NT2/D1 (cell line): ENCODE results near the gene PAOX.

ENCODE experiments used
- DNase-seq: peaks from one replicate; pipeline ENCODE4 v3.0.0-alpha.2; 2011; ENCODE audit warnings: low read depth, low spot score
- H3K27me3 ChIP-seq: 2 replicates; pipeline ENCODE4 v1.6.0; 2011; ENCODE audit warnings: mild to moderate bottlenecking; ENCODE audit not compliant: insufficient read length, insufficient read depth
- H3K36me3 ChIP-seq: 2 replicates; pipeline ENCODE4 v1.6.1; 2011; ENCODE audit warnings: mild to moderate bottlenecking, low read length, mixed read lengths; ENCODE audit not compliant: insufficient read depth, insufficient read length
- H3K4me1 ChIP-seq: 2 replicates; pipeline ENCODE4 v1.5.1; 2011; ENCODE audit not compliant: insufficient read depth, insufficient read length
- H3K4me3 ChIP-seq: 2 replicates; pipeline ENCODE4 v1.5.1; 2011; ENCODE audit warnings: low read depth; ENCODE audit not compliant: insufficient read length
- H3K9ac ChIP-seq: 2 replicates; pipeline ENCODE4 v1.6.0; 2011; ENCODE audit warnings: low read depth; ENCODE audit not compliant: insufficient read length
- H3K9me3 ChIP-seq: 2 replicates; pipeline ENCODE4 v1.5.1; 2011; ENCODE audit warnings: mild to moderate bottlenecking, low read length; ENCODE audit not compliant: insufficient read depth
- SUZ12 ChIP-seq: IDR thresholded peaks from 2 replicates; pipeline ENCODE4 v1.6.1; 2011; ENCODE audit not compliant: insufficient read length, insufficient read depth; ENCODE audit errors: extremely low read depth
- YY1 ChIP-seq: IDR thresholded peaks from 2 replicates; pipeline ENCODE4 v1.6.1; 2011; ENCODE audit not compliant: insufficient read length, insufficient read depth
- ZNF274 ChIP-seq: IDR thresholded peaks from 2 replicates; pipeline ENCODE4 v1.6.1; 2011; ENCODE audit warnings: mild to moderate bottlenecking, low read depth, low read length

Gene PAOX

GRCh38 chr10:133344236-133344635, 34.8 kb upstream of the PAOX start:
- no peak for TF ChIP-seq YY1
- TF ChIP-seq ZNF274: no peak
- no peak for TF ChIP-seq SUZ12

GRCh38 chr10:133346413-133346812, 32.6 kb upstream of the PAOX start:
- no peaks in the 10 kb centered on the region for H3K36me3 ChIP-seq
- no peak overlapping the region for H3K9ac ChIP-seq
- peaks cover 15% of the 10 kb centered on the region for H3K4me1 ChIP-seq
- no peaks in the 10 kb centered on the region for H3K27me3 ChIP-seq
- TF ChIP-seq ZNF274 (no peak), SUZ12 (no peak), YY1 (no peak)
- no peak for DNase-seq
- no peaks in the 10 kb centered on the region for H3K9me3 ChIP-seq
- H3K4me3 ChIP-seq: no peak overlapping the region

More at GRCh38 chr10:133344236-133344635, 34.8 kb upstream of the PAOX start:
- Histone ChIP-seq H3K9me3 (no peaks in the 10 kb centered on the region), H3K36me3 (no peaks in the 10 kb centered on the region), H3K4me1 (peaks cover 9% of the 10 kb centered on the region), H3K27me3 (peaks cover 9% of the 10 kb centered on the region), H3K9ac (no peak overlapping the region), H3K4me3 (no peak overlapping the region)
- no peak for DNase-seq

- DNase-seq: no peak
- no peaks in the 10 kb centered on the region for H3K36me3 ChIP-seq
- peaks cover 15% of the 10 kb centered on the region for H3K4me1 ChIP-seq
- no peak overlapping the region for H3K9ac ChIP-seq
- no peaks in the 10 kb centered on the region for H3K27me3 ChIP-seq
- H3K9me3 ChIP-seq: no peaks in the 10 kb centered on the region
- TF ChIP-seq SUZ12: no peak
- no peak overlapping the region for H3K4me3 ChIP-seq
Observed at GRCh38 chr10:133347710-133348517, 31.1 kb upstream of the PAOX start.

GRCh38 chr10:133349160-133349568, 29.9 kb upstream of the PAOX start:
- Histone ChIP-seq H3K9ac (no peak overlapping the region), H3K4me3 (no peak overlapping the region), H3K36me3 (peaks cover 8% of the 10 kb centered on the region), H3K27me3 (no peaks in the 10 kb centered on the region), H3K4me1 (peaks cover 11% of the 10 kb centered on the region), H3K9me3 (no peaks in the 10 kb centered on the region)
- TF ChIP-seq SUZ12: no peak
- no peak for TF ChIP-seq ZNF274
- TF ChIP-seq YY1: no peak
- DNase-seq: no peak

GRCh38 chr10:133349577-133350011, 29.5 kb upstream of the PAOX start:
- H3K36me3 ChIP-seq: peaks cover 13% of the 10 kb centered on the region
- no peaks in the 10 kb centered on the region for H3K27me3 ChIP-seq
- TF ChIP-seq YY1 (no peak), SUZ12 (no peak), ZNF274 (no peak)
- DNase-seq: no peak
- no peak overlapping the region for H3K4me3 ChIP-seq
- peaks cover 11% of the 10 kb centered on the region for H3K4me1 ChIP-seq
- H3K9ac ChIP-seq: no peak overlapping the region
- H3K9me3 ChIP-seq: no peaks in the 10 kb centered on the region

GRCh38 chr10:133350283-133350949, 28.6 kb upstream of the PAOX start:
- Histone ChIP-seq H3K36me3 (peaks cover 20% of the 10 kb centered on the region), H3K4me1 (peaks cover 11% of the 10 kb centered on the region), H3K27me3 (no peaks in the 10 kb centered on the region), H3K9ac (no peak overlapping the region), H3K4me3 (no peak overlapping the region), H3K9me3 (no peaks in the 10 kb centered on the region)
- DNase-seq: no peak
- no peak for TF ChIP-seq YY1
- no peak for TF ChIP-seq SUZ12
- no peak for TF ChIP-seq ZNF274

GRCh38 chr10:133350950-133351329, 28.1 kb upstream of the PAOX start:
- DNase-seq: no peak
- peaks cover 25% of the 10 kb centered on the region for H3K36me3 ChIP-seq
- TF ChIP-seq ZNF274: no peak
- no peak for TF ChIP-seq SUZ12
- no peak for TF ChIP-seq YY1
- H3K4me1 ChIP-seq: peaks cover 11% of the 10 kb centered on the region
- H3K9me3 ChIP-seq: no peaks in the 10 kb centered on the region
- H3K27me3 ChIP-seq: no peaks in the 10 kb centered on the region
- H3K4me3 ChIP-seq: no peak overlapping the region
- no peak overlapping the region for H3K9ac ChIP-seq
